NB4 (cell line): ENCODE measurements around the gene MRPL51.

ENCODE experiments used
- CTCF ChIP-seq: IDR thresholded peaks from one replicate; pipeline ENCODE4 v1.5.1; 2012; ENCODE audit warnings: low read depth, low read length
- MAX ChIP-seq: IDR thresholded peaks from 2 replicates; pipeline ENCODE4 v1.6.1; 2011; ENCODE audit warnings: low read depth, low read length
- POLR2A ChIP-seq: IDR thresholded peaks from 2 replicates; pipeline ENCODE4 v1.6.1; 2011; ENCODE audit warnings: mild to moderate bottlenecking; ENCODE audit not compliant: insufficient read length; ENCODE audit errors: extremely low read depth

GRCh38 chr12:6457220-6457945 lies 35.7 kb downstream of the MRPL51 start:
- TF ChIP-seq CTCF (no peak), POLR2A (no peak), MAX (no peak)
